ENCODE data around the gene IGLON5. TPM values are rescaled to one million over a fixed set of nuclear protein-coding genes. Genes with fewer than 3 reads are reported as not detected.

IGLON5 gene
- total RNA-seq, 1 donor from 2014 or later = 18.0 TPM

GRCh38 chr19:51293571-51294210, 17.8 kb upstream of the IGLON5 start:
- Mint-ChIP-seq H3K4me1 (ENCODE audit: unreplicated experiment) (no peaks in the 10 kb centered on the region), H3K27ac (no peak overlapping the region), H3K27me3 (peaks cover 13% of the 10 kb centered on the region), H3K4me3 (no peak overlapping the region), H3K36me3 (no peaks in the 10 kb centered on the region), H3K9me3 (no peaks in the 10 kb centered on the region)
- DNase-seq (ENCODE audit: extremely low spot score, unreplicated experiment) = no peak
- TF ChIP-seq, protein P1, sequence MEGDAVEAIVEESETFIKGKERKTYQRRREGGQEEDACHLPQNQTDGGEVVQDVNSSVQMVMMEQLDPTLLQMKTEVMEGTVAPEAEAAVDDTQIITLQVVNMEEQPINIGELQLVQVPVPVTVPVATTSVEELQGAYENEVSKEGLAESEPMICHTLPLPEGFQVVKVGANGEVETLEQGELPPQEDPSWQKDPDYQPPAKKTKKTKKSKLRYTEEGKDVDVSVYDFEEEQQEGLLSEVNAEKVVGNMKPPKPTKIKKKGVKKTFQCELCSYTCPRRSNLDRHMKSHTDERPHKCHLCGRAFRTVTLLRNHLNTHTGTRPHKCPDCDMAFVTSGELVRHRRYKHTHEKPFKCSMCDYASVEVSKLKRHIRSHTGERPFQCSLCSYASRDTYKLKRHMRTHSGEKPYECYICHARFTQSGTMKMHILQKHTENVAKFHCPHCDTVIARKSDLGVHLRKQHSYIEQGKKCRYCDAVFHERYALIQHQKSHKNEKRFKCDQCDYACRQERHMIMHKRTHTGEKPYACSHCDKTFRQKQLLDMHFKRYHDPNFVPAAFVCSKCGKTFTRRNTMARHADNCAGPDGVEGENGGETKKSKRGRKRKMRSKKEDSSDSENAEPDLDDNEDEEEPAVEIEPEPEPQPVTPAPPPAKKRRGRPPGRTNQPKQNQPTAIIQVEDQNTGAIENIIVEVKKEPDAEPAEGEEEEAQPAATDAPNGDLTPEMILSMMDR (conservative IDR thresholded peaks at IDR 0.05) = no peak

GRCh38 chr19:51294211-51294976, 17.1 kb upstream of the IGLON5 start:
- Mint-ChIP-seq H3K4me3 (no peak overlapping the region), H3K4me1 (ENCODE audit: unreplicated experiment) (no peaks in the 10 kb centered on the region), H3K27ac (no peak overlapping the region), H3K9me3 (no peaks in the 10 kb centered on the region), H3K36me3 (no peaks in the 10 kb centered on the region), H3K27me3 (peaks cover 13% of the 10 kb centered on the region)
- TF ChIP-seq, protein P1 (conservative IDR thresholded peaks at IDR 0.05) = no peak
- DNase-seq (ENCODE audit: extremely low spot score, unreplicated experiment) = no peak

DNA sequence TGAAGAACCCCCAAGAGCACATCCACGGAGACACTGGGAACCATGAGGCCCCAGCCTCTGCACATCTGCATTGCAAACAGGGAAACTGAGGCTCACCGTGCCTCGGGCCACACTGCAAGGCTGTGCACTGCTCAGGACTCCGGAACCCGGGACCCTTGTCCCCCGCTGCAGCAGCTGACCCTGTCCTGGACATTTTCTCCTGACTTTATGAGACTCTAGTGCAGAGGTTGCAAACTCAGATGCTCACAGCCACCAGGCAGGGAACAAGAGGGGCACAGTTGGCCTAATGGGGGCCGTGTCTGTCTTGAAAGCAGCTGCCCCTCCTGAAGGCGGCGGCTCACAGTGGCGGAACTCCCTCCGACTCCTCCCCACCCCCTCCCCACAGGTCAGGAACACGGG, 16.5 kb upstream of the IGLON5 start:
- H3K4me1 Mint-ChIP-seq (ENCODE audit: unreplicated experiment) = no peaks in the 10 kb centered on the region
- no peak for DNase-seq (ENCODE audit: extremely low spot score, unreplicated experiment)
- peaks cover 13% of the 10 kb centered on the region for H3K27me3 Mint-ChIP-seq
- H3K9me3 Mint-ChIP-seq = no peaks in the 10 kb centered on the region
- H3K4me3 Mint-ChIP-seq = no peak overlapping the region
- no peak overlapping the region for H3K27ac Mint-ChIP-seq
- TF ChIP-seq, protein P1 (conservative IDR thresholded peaks at IDR 0.05) = no peak
- no peaks in the 10 kb centered on the region for H3K36me3 Mint-ChIP-seq

DNA sequence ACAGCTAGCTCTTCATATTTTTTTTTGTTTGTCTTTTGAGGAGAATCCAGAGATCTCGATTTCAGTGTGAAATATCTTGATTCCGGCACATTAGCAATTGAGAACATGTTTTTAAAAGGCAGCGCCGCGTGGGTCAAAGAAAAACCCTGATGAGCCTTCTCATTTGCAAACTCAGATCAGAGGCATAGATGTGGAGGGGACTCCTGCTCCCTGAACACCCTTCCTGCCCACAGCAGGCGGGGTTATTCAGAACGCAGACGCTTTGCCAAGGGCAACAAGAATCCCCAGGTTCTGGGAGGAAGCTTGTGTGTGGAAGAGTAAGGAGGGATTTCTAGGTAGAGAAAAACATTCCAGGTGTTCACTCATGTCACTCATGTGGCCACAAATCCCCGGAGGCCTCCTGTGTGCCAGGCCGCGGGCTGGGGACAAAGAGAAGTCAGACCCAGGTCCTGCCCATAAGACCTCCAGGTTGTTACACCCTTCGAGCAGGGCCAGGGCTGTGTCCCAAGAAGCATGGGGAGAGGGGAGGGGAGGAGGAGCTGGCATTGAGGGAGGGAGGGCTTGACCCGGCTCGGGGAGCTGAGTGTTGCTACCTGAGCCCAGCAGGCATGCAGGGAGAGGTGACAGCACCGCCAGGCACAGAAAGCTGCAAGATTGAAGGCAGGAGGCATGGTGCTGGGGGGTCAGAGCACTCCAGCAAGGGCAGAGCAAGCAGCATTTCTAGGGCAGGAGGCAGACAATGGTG, 15.9 kb upstream of the IGLON5 start:
- H3K27me3 Mint-ChIP-seq = peaks cover 13% of the 10 kb centered on the region

DNA sequence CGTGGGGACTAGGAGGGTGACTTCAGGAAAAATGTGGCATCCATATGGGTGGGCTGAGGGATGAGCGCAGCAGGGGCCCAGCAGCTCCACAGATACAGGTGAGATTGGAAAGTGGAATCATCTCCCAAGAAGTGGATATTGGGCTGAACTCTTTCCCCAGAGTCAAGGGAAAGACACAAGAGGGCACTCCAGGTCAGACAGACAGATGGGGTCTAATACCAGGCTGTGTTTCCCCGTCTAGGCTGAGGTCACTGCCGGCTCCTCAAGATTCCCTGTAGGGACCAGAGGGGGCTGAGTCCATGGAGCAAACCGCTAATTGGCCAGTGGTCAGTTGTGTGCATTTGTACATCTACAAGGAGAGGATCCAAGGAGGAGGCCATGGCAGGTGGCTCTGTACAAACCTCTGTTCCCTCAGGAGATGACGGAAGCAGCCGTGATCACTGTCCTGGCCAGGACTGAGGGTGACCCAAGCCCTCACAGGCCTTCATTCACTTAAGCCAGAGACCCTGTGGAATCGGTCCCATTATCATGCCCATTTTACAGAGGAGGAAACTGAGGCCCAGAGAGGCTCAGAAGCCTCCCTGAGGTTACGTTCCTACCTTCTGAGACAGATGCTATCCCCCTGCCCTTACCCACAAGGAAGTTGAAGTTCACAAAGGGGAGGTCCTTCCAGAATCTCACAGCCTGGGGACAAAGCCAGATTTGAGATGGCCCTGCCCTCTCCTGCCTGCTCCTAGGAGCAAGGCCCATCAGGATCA, 14.9 kb upstream of the IGLON5 start:
- no peak overlapping the region for H3K27ac Mint-ChIP-seq

More for the DNA sequence above, 15.9 kb upstream of the IGLON5 start:
- H3K4me1 Mint-ChIP-seq (ENCODE audit: unreplicated experiment) = no peaks in the 10 kb centered on the region
- DNase-seq (ENCODE audit: extremely low spot score, unreplicated experiment) = no peak
- TF ChIP-seq, protein P1 (conservative IDR thresholded peaks at IDR 0.05) = no peak
- no peak overlapping the region for H3K4me3 Mint-ChIP-seq
- H3K27ac Mint-ChIP-seq = no peak overlapping the region
- H3K9me3 Mint-ChIP-seq = no peaks in the 10 kb centered on the region
- no peaks in the 10 kb centered on the region for H3K36me3 Mint-ChIP-seq

More for the DNA sequence above, 14.9 kb upstream of the IGLON5 start:
- Mint-ChIP-seq H3K4me3 (no peak overlapping the region), H3K4me1 (ENCODE audit: unreplicated experiment) (no peaks in the 10 kb centered on the region), H3K36me3 (no peaks in the 10 kb centered on the region), H3K27me3 (peaks cover 13% of the 10 kb centered on the region), H3K9me3 (no peaks in the 10 kb centered on the region)
- TF ChIP-seq, protein P1 (conservative IDR thresholded peaks at IDR 0.05) = peak; percentile 26
- DNase-seq (ENCODE audit: extremely low spot score, unreplicated experiment) = no peak
